Transverse colon (tissue), 4 donors: ENCODE results near the gene RXFP1.

Experiments used
- POLR2A ChIP-seq: fragments of 450-650 bp; IDR thresholded peaks from one replicate; pipeline ENCODE4 v1.6.1; 2016; ENCODE audit warnings: antibody characterized with exemption, mild to moderate bottlenecking, moderate library complexity
- POLR2AphosphoS5 ChIP-seq, 3 donors: sonication (generic); formaldehyde crosslinking; IDR thresholded peaks; one replicate each; pipeline ENCODE4 v1.6.1; 2016; ENCODE audit warnings: antibody characterized with exemption in 3 of 3
- TF ChIP-seq, protein P1 (sequence below), 5 experiments: fragments of 200-600 bp in 3 of 5; fragments of 450-650 bp in 2 of 5; sonication (generic) in 3 of 5; IDR thresholded peaks; 1 replicate in 2 of 5; 2 replicates in 3 of 5; pipeline ENCODE4 v1.5.1; 2016 to 2017; ENCODE audit warnings: antibody characterized with exemption in 5 of 5, inconsistent platforms in 3 of 5, mild to moderate bottlenecking in 2 of 5, moderate library complexity in 1 of 5

DNA sequence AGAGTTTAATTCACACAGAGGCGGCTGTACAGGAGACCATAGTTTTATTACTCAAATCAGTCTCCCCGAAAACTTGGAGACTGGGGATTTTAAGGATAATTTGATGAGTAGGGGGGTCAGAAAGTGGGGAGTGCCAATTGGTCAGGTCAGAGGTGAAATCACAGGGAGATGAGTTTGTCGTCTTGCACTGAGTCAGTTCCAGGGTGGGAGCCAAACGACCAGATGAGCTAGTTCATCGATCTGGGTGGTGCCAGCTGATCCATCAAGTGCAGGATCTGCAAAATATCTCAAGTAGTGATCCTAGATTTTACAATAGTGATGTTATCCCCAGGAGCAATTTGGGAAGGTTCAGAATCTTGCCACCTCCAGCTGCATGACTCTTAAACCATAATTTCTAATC lies 154.4 kb downstream of the RXFP1 start:
- TF ChIP-seq, protein P1, sequence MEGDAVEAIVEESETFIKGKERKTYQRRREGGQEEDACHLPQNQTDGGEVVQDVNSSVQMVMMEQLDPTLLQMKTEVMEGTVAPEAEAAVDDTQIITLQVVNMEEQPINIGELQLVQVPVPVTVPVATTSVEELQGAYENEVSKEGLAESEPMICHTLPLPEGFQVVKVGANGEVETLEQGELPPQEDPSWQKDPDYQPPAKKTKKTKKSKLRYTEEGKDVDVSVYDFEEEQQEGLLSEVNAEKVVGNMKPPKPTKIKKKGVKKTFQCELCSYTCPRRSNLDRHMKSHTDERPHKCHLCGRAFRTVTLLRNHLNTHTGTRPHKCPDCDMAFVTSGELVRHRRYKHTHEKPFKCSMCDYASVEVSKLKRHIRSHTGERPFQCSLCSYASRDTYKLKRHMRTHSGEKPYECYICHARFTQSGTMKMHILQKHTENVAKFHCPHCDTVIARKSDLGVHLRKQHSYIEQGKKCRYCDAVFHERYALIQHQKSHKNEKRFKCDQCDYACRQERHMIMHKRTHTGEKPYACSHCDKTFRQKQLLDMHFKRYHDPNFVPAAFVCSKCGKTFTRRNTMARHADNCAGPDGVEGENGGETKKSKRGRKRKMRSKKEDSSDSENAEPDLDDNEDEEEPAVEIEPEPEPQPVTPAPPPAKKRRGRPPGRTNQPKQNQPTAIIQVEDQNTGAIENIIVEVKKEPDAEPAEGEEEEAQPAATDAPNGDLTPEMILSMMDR (IDR thresholded peaks at IDR 0.05), result no peak
- TF ChIP-seq POLR2A (no peak), POLR2AphosphoS5 (IDR thresholded peaks at IDR 0.05) (no peak)
